SK-N-SH treated with all-trans-retinoic acid at 6 μM for 48 hours (cell line): ENCODE measurements around the gene HECTD3.

Experiments used
- ATAC-seq: fragments of 200-7000 bp; cut with Tn5 transposase; 3 replicates; pipeline ENCODE4 v1.9.1; 2020; ENCODE audit warnings: mild to moderate bottlenecking, moderate library complexity
- ARNTL ChIP-seq: fragments of 450-650 bp; formaldehyde crosslinking; IDR thresholded peaks from 2 replicates; pipeline ENCODE4 v1.5.0; 2020; ENCODE audit warnings: low read depth, mild to moderate bottlenecking, moderate library complexity, borderline replicate concordance
- BACH2 ChIP-seq: fragments of 250-450 bp; sonication (Bioruptor Pico); IDR thresholded peaks from 2 replicates; pipeline ENCODE4 v1.9.0; 2021; ENCODE audit warnings: mild to moderate bottlenecking, borderline replicate concordance
- CREB5 ChIP-seq: fragments of 250-450 bp; sonication (Bioruptor Pico); IDR thresholded peaks from 2 replicates; pipeline ENCODE4 v1.5.1; 2020; ENCODE audit warnings: low read depth, mild to moderate bottlenecking, moderate library complexity
- CSDC2 ChIP-seq: fragments of 250-450 bp; sonication (Bioruptor Pico); IDR thresholded peaks from 2 replicates; pipeline ENCODE4 v1.5.0; 2020; ENCODE audit warnings: mild to moderate bottlenecking, moderate library complexity
- CSRNP3 ChIP-seq: fragments of 250-450 bp; sonication (Bioruptor Pico); IDR thresholded peaks from 2 replicates; pipeline ENCODE4 v1.5.1; 2021; ENCODE audit warnings: mild to moderate bottlenecking, moderate library complexity
- ESRRG ChIP-seq: fragments of 250-450 bp; sonication (Bioruptor Pico); IDR thresholded peaks from 2 replicates; pipeline ENCODE4 v1.6.1; 2021; ENCODE audit warnings: mild to moderate bottlenecking
- GLIS3 ChIP-seq: fragments of 250-450 bp; sonication (Bioruptor Pico); IDR thresholded peaks from 2 replicates; pipeline ENCODE4 v1.5.0; 2020; ENCODE audit warnings: mild to moderate bottlenecking, moderate library complexity
- ISL1 ChIP-seq: fragments of 250-450 bp; sonication (Bioruptor Pico); IDR thresholded peaks from 2 replicates; pipeline ENCODE4 v2.1.2; 2022; ENCODE audit warnings: mild to moderate bottlenecking, moderate library complexity
- OSR1 ChIP-seq: fragments of 250-450 bp; sonication (Bioruptor Pico); IDR thresholded peaks from 2 replicates; pipeline ENCODE4 v1.8.0; 2022; ENCODE audit warnings: moderate library complexity, mild to moderate bottlenecking, inconsistent platforms
- PPARA ChIP-seq: fragments of 250-450 bp; sonication (Bioruptor Pico); IDR thresholded peaks from 2 replicates; pipeline ENCODE4 v1.5.0; 2020; ENCODE audit warnings: mild to moderate bottlenecking, borderline replicate concordance
- RARB ChIP-seq: fragments of 250-450 bp; sonication (Bioruptor Pico); IDR thresholded peaks from 2 replicates; pipeline ENCODE4 v1.8.0; 2021; ENCODE audit warnings: mild to moderate bottlenecking, moderate library complexity
- SNAI2 ChIP-seq: fragments of 250-450 bp; sonication (Bioruptor Pico); IDR thresholded peaks from 2 replicates; pipeline ENCODE4 v1.5.0; 2020; ENCODE audit warnings: mild to moderate bottlenecking, moderate library complexity
- TCF4 ChIP-seq: fragments of 250-450 bp; sonication (Bioruptor Pico); IDR thresholded peaks from 2 replicates; pipeline ENCODE4 v1.8.0; 2021; ENCODE audit warnings: mild to moderate bottlenecking, moderate library complexity, borderline replicate concordance
- TOX ChIP-seq: fragments of 250-450 bp; sonication (Bioruptor Pico); IDR thresholded peaks from 2 replicates; pipeline ENCODE4 v1.8.0; 2021; ENCODE audit warnings: mild to moderate bottlenecking, moderate library complexity, borderline replicate concordance
- TSHZ2 ChIP-seq: fragments of 250-450 bp; sonication (Bioruptor Pico); IDR thresholded peaks from 2 replicates; pipeline ENCODE4 v1.5.0; 2020; ENCODE audit warnings: mild to moderate bottlenecking, moderate library complexity
- ZC3H10 ChIP-seq: fragments of 250-450 bp; sonication (Bioruptor Pico); IDR thresholded peaks from 2 replicates; pipeline ENCODE4 v1.5.1; 2021; ENCODE audit warnings: mild to moderate bottlenecking, moderate library complexity
- ZFP3 ChIP-seq: fragments of 250-450 bp; sonication (Bioruptor Pico); IDR thresholded peaks from 2 replicates; pipeline ENCODE4 v1.5.0; 2020; ENCODE audit warnings: mild to moderate bottlenecking, moderate library complexity
- ZFP30 ChIP-seq: fragments of 450-650 bp; formaldehyde crosslinking; IDR thresholded peaks from 2 replicates; pipeline ENCODE4 v1.5.0; 2022; ENCODE audit warnings: mild to moderate bottlenecking, moderate library complexity
- ZNF565 ChIP-seq: fragments of 450-650 bp; formaldehyde crosslinking; conservative IDR thresholded peaks from 2 replicates; pipeline ENCODE4 v1.5.0; 2020; ENCODE audit warnings: low read depth, mild to moderate bottlenecking, moderate library complexity
- ZNF70 ChIP-seq: fragments of 450-650 bp; formaldehyde crosslinking; IDR thresholded peaks from 2 replicates; pipeline ENCODE4 v1.5.0; 2020; ENCODE audit warnings: mild to moderate bottlenecking, moderate library complexity
- ZNF8 ChIP-seq: fragments of 450-650 bp; formaldehyde crosslinking; IDR thresholded peaks from 2 replicates; pipeline ENCODE4 v1.5.0; 2020; ENCODE audit warnings: mild to moderate bottlenecking, moderate library complexity
- TF ChIP-seq, protein P1 (sequence below): fragments of 250-450 bp; sonication (Bioruptor Pico); IDR thresholded peaks from 2 replicates; pipeline ENCODE4 v1.8.0; 2020; ENCODE audit warnings: mild to moderate bottlenecking, moderate library complexity, borderline replicate concordance
- TF ChIP-seq, protein P2 (sequence below): fragments of 250-450 bp; sonication (Bioruptor Pico); IDR thresholded peaks from 2 replicates; pipeline ENCODE4 v1.8.0; 2021; ENCODE audit warnings: low read depth, mild to moderate bottlenecking, moderate library complexity, borderline replicate concordance

The HECTD3 gene

GRCh38 chr1:45005761-45006160 lies 5.4 kb downstream of the HECTD3 start:
- TF ChIP-seq ESRRG (CRISPR knock-in tag): no peak
- no peak for ATAC-seq

DNA sequence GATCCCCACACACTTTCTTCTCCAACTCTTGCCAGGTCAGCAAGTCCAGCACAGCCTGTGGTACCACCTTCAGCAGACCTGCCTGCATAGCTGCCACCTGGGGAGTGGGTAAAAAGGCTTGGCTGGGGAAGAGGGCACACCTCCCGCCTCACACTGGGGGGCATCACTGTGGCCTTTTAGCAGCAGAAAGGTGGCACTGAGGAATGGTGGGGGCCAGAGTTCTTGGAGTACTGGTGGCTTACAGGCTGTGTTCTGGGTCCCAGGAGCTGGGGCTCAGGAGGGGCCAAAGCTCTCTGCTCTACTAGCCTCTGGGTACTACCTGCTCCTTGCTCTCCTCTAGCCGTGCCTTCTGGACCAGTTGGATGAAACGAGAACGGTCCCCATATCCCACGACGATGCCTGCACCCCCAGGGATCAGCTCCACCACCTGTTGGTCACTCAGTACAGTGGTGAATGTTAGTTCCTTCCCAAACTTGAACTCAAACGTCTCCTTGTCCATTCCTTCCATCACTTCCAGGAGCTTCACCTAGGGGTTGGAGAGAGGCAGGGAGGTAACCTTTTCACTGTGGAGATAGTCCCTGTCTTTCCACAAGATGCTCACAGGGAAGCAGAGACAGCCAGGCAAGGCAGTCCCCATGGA lies 6.7 kb downstream of the HECTD3 start:
- ATAC-seq: no peak
- TF ChIP-seq ZNF565 (no peak), GLIS3 (CRISPR knock-in tag) (no peak), CSDC2 (CRISPR knock-in tag) (no peak), ZNF70 (CRISPR knock-in tag) (no peak), ESRRG (CRISPR knock-in tag) (no peak), BACH2 (CRISPR knock-in tag) (no peak), OSR1 (CRISPR knock-in tag) (no peak), RARB (CRISPR knock-in tag) (no peak), SNAI2 (no peak), ZFP3 (no peak), TOX (CRISPR knock-in tag) (no peak), PPARA (CRISPR knock-in tag) (no peak), CSRNP3 (CRISPR knock-in tag) (no peak), ISL1 (CRISPR knock-in tag) (no peak), ZFP30 (no peak), TCF4 (CRISPR knock-in tag) (no peak), ARNTL (no peak), ZC3H10 (CRISPR knock-in tag) (no peak), TSHZ2 (CRISPR knock-in tag) (no peak)
- TF ChIP-seq, protein P1, sequence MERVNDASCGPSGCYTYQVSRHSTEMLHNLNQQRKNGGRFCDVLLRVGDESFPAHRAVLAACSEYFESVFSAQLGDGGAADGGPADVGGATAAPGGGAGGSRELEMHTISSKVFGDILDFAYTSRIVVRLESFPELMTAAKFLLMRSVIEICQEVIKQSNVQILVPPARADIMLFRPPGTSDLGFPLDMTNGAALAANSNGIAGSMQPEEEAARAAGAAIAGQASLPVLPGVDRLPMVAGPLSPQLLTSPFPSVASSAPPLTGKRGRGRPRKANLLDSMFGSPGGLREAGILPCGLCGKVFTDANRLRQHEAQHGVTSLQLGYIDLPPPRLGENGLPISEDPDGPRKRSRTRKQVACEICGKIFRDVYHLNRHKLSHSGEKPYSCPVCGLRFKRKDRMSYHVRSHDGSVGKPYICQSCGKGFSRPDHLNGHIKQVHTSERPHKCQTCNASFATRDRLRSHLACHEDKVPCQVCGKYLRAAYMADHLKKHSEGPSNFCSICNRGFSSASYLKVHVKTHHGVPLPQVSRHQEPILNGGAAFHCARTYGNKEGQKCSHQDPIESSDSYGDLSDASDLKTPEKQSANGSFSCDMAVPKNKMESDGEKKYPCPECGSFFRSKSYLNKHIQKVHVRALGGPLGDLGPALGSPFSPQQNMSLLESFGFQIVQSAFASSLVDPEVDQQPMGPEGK (CRISPR knock-in tag): no peak

- TF ChIP-seq PPARA (CRISPR knock-in tag): no peak
- TF ChIP-seq CREB5 (CRISPR knock-in tag): no peak
- TF ChIP-seq GLIS3 (CRISPR knock-in tag): no peak
- no peak for TF ChIP-seq ESRRG (CRISPR knock-in tag)
- no peak for TF ChIP-seq TCF4 (CRISPR knock-in tag)
- TF ChIP-seq, protein P2, sequence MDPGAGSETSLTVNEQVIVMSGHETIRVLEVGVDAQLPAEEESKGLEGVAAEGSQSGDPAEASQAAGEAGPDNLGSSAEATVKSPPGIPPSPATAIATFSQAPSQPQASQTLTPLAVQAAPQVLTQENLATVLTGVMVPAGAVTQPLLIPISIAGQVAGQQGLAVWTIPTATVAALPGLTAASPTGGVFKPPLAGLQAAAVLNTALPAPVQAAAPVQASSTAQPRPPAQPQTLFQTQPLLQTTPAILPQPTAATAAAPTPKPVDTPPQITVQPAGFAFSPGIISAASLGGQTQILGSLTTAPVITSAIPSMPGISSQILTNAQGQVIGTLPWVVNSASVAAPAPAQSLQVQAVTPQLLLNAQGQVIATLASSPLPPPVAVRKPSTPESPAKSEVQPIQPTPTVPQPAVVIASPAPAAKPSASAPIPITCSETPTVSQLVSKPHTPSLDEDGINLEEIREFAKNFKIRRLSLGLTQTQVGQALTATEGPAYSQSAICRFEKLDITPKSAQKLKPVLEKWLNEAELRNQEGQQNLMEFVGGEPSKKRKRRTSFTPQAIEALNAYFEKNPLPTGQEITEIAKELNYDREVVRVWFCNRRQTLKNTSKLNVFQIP (CRISPR knock-in tag): no peak
- TF ChIP-seq ZNF565: no peak
- TF ChIP-seq ARNTL: no peak
- TF ChIP-seq RARB (CRISPR knock-in tag): no peak
- TF ChIP-seq ZFP30: no peak
- TF ChIP-seq, protein P1 (CRISPR knock-in tag): no peak
- TF ChIP-seq ISL1 (CRISPR knock-in tag): no peak
- TF ChIP-seq ZC3H10 (CRISPR knock-in tag): no peak
- TF ChIP-seq CSDC2 (CRISPR knock-in tag): no peak
- TF ChIP-seq ZNF8 (CRISPR knock-in tag): no peak
- no peak for ATAC-seq
Measured at GRCh38 chr1:45003741-45004140, 7.4 kb downstream of the HECTD3 start.
